Measurements from ENCODE around the gene LRRC56. TPM values are rescaled to one million over a fixed set of nuclear protein-coding genes. Genes with fewer than 3 reads are reported as not detected.

LRRC56 gene
- total and polyA plus RNA-seq, 8 donors, result 1.8 to 4.7 (median 2.9) TPM

- no peak for TF ChIP-seq CTCF (IDR thresholded peaks at IDR 0.05)
- DNase-seq (no peak), ATAC-seq (no peak)
- intact Hi-C loops (cut with DNase I), result no loop called here
- no peaks in the 10 kb centered on the region for H3K9me3 ChIP-seq
- H3K4me3 ChIP-seq, result peak overlapping the region; percentile 42 to 86
- H3K36me3 ChIP-seq, result peaks cover 0 to 39% of the 10 kb centered on the region in 2 donors
- H3K27me3 ChIP-seq, result no peaks in the 10 kb centered on the region
- peak overlapping the region; percentile 64 to 100 for H3K27ac ChIP-seq
- H3K4me1 ChIP-seq, result peaks cover 32 to 54% of the 10 kb centered on the region in 2 donors
These were observed 32.4 kb upstream of the LRRC56 start for GRCh38 chr11:504994-505344.

GRCh38 chr11:506238-506994, 30.9 kb upstream of the LRRC56 start:
- intact Hi-C loops (cut with DNase I), result no loop called here
- ATAC-seq (peak; percentile 83), DNase-seq (peak; percentile 97 to 100 (median 99))
- Histone ChIP-seq H3K4me3 (peak overlapping the region; percentile 86 to 95), H3K9me3 (no peaks in the 10 kb centered on the region), H3K27ac (peak overlapping the region; percentile 99 to 100), H3K36me3 (peaks cover 0 to 38% of the 10 kb centered on the region in 2 donors), H3K27me3 (no peaks in the 10 kb centered on the region), H3K4me1 (peaks cover 32 to 54% of the 10 kb centered on the region in 2 donors)
- peak in 1 of 2 donors; percentile 18 for TF ChIP-seq CTCF (IDR thresholded peaks at IDR 0.05)

- Histone ChIP-seq H3K27me3 (no peaks in the 10 kb centered on the region), H3K4me1 (peaks cover 32 to 50% of the 10 kb centered on the region in 2 donors), H3K9me3 (no peaks in the 10 kb centered on the region), H3K27ac (peak within 1 kb of the TSS; percentile 99 to 100), H3K4me3 (peak within 1 kb of the TSS; percentile 86 to 95), H3K36me3 (peaks cover 0 to 34% of the 10 kb centered on the region in 2 donors)
- TF ChIP-seq CTCF (IDR thresholded peaks at IDR 0.05), result no peak
- intact Hi-C loops (cut with DNase I), result no loop called here
- DNase-seq, result peak; percentile 86 to 100 (median 98)
- peak; percentile 91 for ATAC-seq
These were observed 30.2 kb upstream of the LRRC56 start, which contains the start of gene RNH1 for GRCh38 chr11:506995-507726. Gene RNH1, minus strand, starts transcription at chr11:507242. Its CDS starts 5,080 bp downstream, at chr11:502162.

- no peak for TF ChIP-seq CTCF (IDR thresholded peaks at IDR 0.05)
- intact Hi-C loops (cut with DNase I), result no loop called here
- H3K9me3 ChIP-seq, result no peaks in the 10 kb centered on the region
- H3K27me3 ChIP-seq, result no peaks in the 10 kb centered on the region
- H3K36me3 ChIP-seq, result peaks cover 0 to 36% of the 10 kb centered on the region in 2 donors
- H3K27ac ChIP-seq, result peak overlapping the region in 1 of 2 donors; percentile 100
- DNase-seq (no peak), ATAC-seq (no peak)
- peaks cover 32 to 42% of the 10 kb centered on the region in 2 donors for H3K4me1 ChIP-seq
- peak overlapping the region; percentile 58 to 86 for H3K4me3 ChIP-seq
These were observed 29.4 kb upstream of the LRRC56 start for GRCh38 chr11:507727-508515.
